B cell (primary cell): ENCODE data around the gene CARD8.

ENCODE experiments used
- CTCF ChIP-seq: fragments of 200-600 bp; IDR thresholded peaks from one replicate; pipeline ENCODE4 v1.8.0; 2022; ENCODE audit warnings: antibody characterized with exemption, mild to moderate bottlenecking
- EZH2 ChIP-seq: IDR thresholded peaks from 2 replicates; pipeline ENCODE4 v1.6.1; 2012; ENCODE audit warnings: borderline replicate concordance, low read depth, mild to moderate bottlenecking, moderate library complexity, low read length; ENCODE audit not compliant: insufficient read depth, poor library complexity, severe bottlenecking

GRCh38 chr19:48254529-48254970, 1.2 kb downstream of the CARD8 start:
- TF ChIP-seq CTCF (no peak), EZH2 (no peak)
